ENCODE results near the gene DNAH12.

DNA sequence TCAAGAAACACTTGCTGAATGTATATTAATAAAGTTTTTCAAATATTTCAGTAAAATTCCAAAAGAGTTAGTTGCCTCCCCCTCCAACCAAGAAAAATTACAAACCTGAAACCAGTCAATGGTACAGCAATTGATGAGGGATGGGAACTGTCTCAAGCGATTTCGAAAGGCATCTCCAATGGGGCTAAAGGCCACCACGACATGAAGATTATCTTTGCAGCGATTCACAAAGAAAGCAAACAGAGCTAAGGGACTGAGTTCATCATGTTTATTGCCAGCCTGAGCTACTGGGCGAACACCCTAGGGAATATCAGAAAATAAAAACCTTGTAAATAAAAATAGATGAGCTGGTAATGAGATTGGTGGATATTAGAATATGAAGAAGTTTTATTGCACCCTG lies 152.4 kb downstream of the DNAH12 start:
- no peak for TF ChIP-seq POLR2AphosphoS5 (IDR thresholded peaks at IDR 0.05; ENCODE audit: low read depth)
- TF ChIP-seq, protein P1, sequence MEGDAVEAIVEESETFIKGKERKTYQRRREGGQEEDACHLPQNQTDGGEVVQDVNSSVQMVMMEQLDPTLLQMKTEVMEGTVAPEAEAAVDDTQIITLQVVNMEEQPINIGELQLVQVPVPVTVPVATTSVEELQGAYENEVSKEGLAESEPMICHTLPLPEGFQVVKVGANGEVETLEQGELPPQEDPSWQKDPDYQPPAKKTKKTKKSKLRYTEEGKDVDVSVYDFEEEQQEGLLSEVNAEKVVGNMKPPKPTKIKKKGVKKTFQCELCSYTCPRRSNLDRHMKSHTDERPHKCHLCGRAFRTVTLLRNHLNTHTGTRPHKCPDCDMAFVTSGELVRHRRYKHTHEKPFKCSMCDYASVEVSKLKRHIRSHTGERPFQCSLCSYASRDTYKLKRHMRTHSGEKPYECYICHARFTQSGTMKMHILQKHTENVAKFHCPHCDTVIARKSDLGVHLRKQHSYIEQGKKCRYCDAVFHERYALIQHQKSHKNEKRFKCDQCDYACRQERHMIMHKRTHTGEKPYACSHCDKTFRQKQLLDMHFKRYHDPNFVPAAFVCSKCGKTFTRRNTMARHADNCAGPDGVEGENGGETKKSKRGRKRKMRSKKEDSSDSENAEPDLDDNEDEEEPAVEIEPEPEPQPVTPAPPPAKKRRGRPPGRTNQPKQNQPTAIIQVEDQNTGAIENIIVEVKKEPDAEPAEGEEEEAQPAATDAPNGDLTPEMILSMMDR (conservative IDR thresholded peaks at IDR 0.05; ENCODE audit: low read depth in 2 of 2), result no peak
- TF ChIP-seq EZH2 (IDR thresholded peaks at IDR 0.05; ENCODE audit: low read depth, unreplicated experiment), result no peak
- TF ChIP-seq, protein P2, sequence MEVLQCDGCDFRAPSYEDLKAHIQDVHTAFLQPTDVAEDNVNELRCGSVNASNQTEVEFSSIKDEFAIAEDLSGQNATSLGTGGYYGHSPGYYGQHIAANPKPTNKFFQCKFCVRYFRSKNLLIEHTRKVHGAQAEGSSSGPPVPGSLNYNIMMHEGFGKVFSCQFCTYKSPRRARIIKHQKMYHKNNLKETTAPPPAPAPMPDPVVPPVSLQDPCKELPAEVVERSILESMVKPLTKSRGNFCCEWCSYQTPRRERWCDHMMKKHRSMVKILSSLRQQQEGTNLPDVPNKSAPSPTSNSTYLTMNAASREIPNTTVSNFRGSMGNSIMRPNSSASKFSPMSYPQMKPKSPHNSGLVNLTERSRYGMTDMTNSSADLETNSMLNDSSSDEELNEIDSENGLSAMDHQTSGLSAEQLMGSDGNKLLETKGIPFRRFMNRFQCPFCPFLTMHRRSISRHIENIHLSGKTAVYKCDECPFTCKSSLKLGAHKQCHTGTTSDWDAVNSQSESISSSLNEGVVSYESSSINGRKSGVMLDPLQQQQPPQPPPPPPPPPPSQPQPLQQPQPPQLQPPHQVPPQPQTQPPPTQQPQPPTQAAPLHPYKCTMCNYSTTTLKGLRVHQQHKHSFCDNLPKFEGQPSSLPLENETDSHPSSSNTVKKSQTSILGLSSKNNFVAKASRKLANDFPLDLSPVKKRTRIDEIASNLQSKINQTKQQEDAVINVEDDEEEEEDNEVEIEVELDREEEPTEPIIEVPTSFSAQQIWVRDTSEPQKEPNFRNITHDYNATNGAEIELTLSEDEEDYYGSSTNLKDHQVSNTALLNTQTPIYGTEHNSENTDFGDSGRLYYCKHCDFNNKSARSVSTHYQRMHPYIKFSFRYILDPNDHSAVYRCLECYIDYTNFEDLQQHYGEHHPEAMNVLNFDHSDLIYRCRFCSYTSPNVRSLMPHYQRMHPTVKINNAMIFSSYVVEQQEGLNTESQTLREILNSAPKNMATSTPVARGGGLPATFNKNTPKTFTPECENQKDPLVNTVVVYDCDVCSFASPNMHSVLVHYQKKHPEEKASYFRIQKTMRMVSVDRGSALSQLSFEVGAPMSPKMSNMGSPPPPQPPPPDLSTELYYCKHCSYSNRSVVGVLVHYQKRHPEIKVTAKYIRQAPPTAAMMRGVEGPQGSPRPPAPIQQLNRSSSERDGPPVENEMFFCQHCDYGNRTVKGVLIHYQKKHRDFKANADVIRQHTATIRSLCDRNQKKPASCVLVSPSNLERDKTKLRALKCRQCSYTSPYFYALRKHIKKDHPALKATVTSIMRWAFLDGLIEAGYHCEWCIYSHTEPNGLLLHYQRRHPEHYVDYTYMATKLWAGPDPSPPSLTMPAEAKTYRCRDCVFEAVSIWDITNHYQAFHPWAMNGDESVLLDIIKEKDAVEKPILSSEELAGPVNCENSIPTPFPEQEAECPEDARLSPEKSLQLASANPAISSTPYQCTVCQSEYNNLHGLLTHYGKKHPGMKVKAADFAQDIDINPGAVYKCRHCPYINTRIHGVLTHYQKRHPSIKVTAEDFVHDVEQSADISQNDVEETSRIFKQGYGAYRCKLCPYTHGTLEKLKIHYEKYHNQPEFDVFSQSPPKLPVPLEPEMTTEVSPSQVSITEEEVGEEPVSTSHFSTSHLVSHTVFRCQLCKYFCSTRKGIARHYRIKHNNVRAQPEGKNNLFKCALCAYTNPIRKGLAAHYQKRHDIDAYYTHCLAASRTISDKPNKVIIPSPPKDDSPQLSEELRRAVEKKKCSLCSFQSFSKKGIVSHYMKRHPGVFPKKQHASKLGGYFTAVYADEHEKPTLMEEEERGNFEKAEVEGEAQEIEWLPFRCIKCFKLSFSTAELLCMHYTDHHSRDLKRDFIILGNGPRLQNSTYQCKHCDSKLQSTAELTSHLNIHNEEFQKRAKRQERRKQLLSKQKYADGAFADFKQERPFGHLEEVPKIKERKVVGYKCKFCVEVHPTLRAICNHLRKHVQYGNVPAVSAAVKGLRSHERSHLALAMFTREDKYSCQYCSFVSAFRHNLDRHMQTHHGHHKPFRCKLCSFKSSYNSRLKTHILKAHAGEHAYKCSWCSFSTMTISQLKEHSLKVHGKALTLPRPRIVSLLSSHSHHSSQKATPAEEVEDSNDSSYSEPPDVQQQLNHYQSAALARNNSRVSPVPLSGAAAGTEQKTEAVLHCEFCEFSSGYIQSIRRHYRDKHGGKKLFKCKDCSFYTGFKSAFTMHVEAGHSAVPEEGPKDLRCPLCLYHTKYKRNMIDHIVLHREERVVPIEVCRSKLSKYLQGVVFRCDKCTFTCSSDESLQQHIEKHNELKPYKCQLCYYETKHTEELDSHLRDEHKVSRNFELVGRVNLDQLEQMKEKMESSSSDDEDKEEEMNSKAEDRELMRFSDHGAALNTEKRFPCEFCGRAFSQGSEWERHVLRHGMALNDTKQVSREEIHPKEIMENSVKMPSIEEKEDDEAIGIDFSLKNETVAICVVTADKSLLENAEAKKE (CRISPR knock-in tag; IDR thresholded peaks at IDR 0.05), result no peak
- TF ChIP-seq EZH2phosphoT487 (IDR thresholded peaks at IDR 0.05; ENCODE audit: unreplicated experiment), result no peak
- TF ChIP-seq, protein P3, sequence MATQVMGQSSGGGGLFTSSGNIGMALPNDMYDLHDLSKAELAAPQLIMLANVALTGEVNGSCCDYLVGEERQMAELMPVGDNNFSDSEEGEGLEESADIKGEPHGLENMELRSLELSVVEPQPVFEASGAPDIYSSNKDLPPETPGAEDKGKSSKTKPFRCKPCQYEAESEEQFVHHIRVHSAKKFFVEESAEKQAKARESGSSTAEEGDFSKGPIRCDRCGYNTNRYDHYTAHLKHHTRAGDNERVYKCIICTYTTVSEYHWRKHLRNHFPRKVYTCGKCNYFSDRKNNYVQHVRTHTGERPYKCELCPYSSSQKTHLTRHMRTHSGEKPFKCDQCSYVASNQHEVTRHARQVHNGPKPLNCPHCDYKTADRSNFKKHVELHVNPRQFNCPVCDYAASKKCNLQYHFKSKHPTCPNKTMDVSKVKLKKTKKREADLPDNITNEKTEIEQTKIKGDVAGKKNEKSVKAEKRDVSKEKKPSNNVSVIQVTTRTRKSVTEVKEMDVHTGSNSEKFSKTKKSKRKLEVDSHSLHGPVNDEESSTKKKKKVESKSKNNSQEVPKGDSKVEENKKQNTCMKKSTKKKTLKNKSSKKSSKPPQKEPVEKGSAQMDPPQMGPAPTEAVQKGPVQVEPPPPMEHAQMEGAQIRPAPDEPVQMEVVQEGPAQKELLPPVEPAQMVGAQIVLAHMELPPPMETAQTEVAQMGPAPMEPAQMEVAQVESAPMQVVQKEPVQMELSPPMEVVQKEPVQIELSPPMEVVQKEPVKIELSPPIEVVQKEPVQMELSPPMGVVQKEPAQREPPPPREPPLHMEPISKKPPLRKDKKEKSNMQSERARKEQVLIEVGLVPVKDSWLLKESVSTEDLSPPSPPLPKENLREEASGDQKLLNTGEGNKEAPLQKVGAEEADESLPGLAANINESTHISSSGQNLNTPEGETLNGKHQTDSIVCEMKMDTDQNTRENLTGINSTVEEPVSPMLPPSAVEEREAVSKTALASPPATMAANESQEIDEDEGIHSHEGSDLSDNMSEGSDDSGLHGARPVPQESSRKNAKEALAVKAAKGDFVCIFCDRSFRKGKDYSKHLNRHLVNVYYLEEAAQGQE (IDR thresholded peaks at IDR 0.05; ENCODE audit: unreplicated experiment), result no peak
- no peak for TF ChIP-seq ZNF331 (CRISPR knock-in tag; IDR thresholded peaks at IDR 0.05; ENCODE audit: low read depth)

All from GM23338 (cell line).